Measurements from ENCODE around the gene C12orf50. TPM values are rescaled to one million over a fixed set of nuclear protein-coding genes. Genes with fewer than 3 reads are reported as not detected.

The C12orf50 gene
- total and polyA plus RNA-seq, 2 donors (not counting 1 experiment from before 2014, with no cell fraction given) = 0.07 to 0.10 TPM

- Mint-ChIP-seq H3K4me3 (no peak overlapping the region), H3K4me1 (no peaks in the 10 kb centered on the region), H3K9me3 (ENCODE audit: insufficient read depth) (peaks cover 5% of the 10 kb centered on the region), H3K27ac (no peak overlapping the region), H3K27me3 (peaks cover 41% of the 10 kb centered on the region)
- ATAC-seq (ENCODE audit: low read depth) (no peak), DNase-seq (no peak)
- POLR2A ChIA-PET = no interaction called here
- Histone ChIP-seq H3K9me3 (ENCODE audit: control extremely low read depth in 1 of 3, control insufficient read depth in 2 of 3, insufficient read depth in 1 of 3, low read length in 2 of 3) (peaks cover 0 to 9% (median 8%) of the 10 kb centered on the region in 3 donors), H4K20me1 (ENCODE audit: control insufficient read depth, insufficient read depth, low read length, poor library complexity, severe bottlenecking) (no peaks in the 10 kb centered on the region), H3K4me2 (replicated peaks; ENCODE audit: low read depth, low read length, poor library complexity, severe bottlenecking) (no peak overlapping the region), H3K79me2 (ENCODE audit: control insufficient read depth, insufficient read depth, low read length) (no peaks in the 10 kb centered on the region), H3K4me1 (ENCODE audit: control insufficient read depth in 2 of 2, insufficient read depth in 2 of 2, low read length in 2 of 2) (no peaks in the 10 kb centered on the region), H3K27ac (ENCODE audit: low read length in 2 of 2) (no peak overlapping the region), H3K4me3 (ENCODE audit: control extremely low read depth in 1 of 5, extremely low read depth in 1 of 5, insufficient read depth in 1 of 5, low read depth in 2 of 5, low read length in 4 of 5) (no peak overlapping the region), H3K9ac (ENCODE audit: low read length) (no peak overlapping the region), H3K27me3 (replicated peaks in 1 of 4; ENCODE audit: control extremely low read depth in 1 of 4, control insufficient read depth in 3 of 4, insufficient read depth in 4 of 4, low read length in 3 of 4) (peaks cover 0 to 8% (median 0%) of the 10 kb centered on the region in 4 experiments), H2AFZ (ENCODE audit: insufficient read depth, low read depth, low read length, poor library complexity, severe bottlenecking) (no peak overlapping the region), H3K36me3 (replicated peaks in 1 of 2; ENCODE audit: control extremely low read depth in 1 of 2, control insufficient read depth in 1 of 2, extremely low read depth in 1 of 2, insufficient read depth in 2 of 2, low read length in 1 of 2) (no peaks in the 10 kb centered on the region)
- 67% methylated on average over 1 of the region's 1 CpG for WGBS (ENCODE audit: insufficient coverage)
- intact Hi-C loops (cut with micrococcal nuclease) = no loop called here
- CTCF ChIA-PET = no interaction called here
- no peak for TF ChIP-seq CTCF (IDR thresholded peaks at IDR 0.05)
- TF ChIP-seq EZH2 (IDR thresholded peaks at IDR 0.05; ENCODE audit: borderline replicate concordance, insufficient read depth, low read depth, low read length, poor library complexity, severe bottlenecking) = no peak
These were observed 13.4 kb downstream of the C12orf50 start for GRCh38 chr12:88015825-88016224.

GRCh38 chr12:88011755-88012154 is 17.4 kb downstream of the C12orf50 start:
- Histone ChIP-seq H3K9me3 (ENCODE audit: control extremely low read depth in 1 of 3, control insufficient read depth in 2 of 3, insufficient read depth in 1 of 3, low read length in 2 of 3) (no peaks in the 10 kb centered on the region), H3K79me2 (ENCODE audit: control insufficient read depth, insufficient read depth, low read length) (no peaks in the 10 kb centered on the region), H3K36me3 (replicated peaks in 1 of 2; ENCODE audit: control extremely low read depth in 1 of 2, control insufficient read depth in 1 of 2, extremely low read depth in 1 of 2, insufficient read depth in 2 of 2, low read length in 1 of 2) (no peaks in the 10 kb centered on the region), H3K27ac (ENCODE audit: low read length in 2 of 2) (no peak overlapping the region), H3K27me3 (replicated peaks in 1 of 4; ENCODE audit: control extremely low read depth in 1 of 4, control insufficient read depth in 3 of 4, insufficient read depth in 4 of 4, low read length in 3 of 4) (peaks cover 0 to 5% (median 0%) of the 10 kb centered on the region in 4 experiments), H3K4me3 (ENCODE audit: control extremely low read depth in 1 of 5, extremely low read depth in 1 of 5, insufficient read depth in 1 of 5, low read depth in 2 of 5, low read length in 4 of 5) (no peak overlapping the region), H3K9ac (ENCODE audit: low read length) (no peak overlapping the region), H3K4me1 (ENCODE audit: control insufficient read depth in 2 of 2, insufficient read depth in 2 of 2, low read length in 2 of 2) (no peaks in the 10 kb centered on the region), H3K4me2 (replicated peaks; ENCODE audit: low read depth, low read length, poor library complexity, severe bottlenecking) (no peak overlapping the region), H2AFZ (ENCODE audit: insufficient read depth, low read depth, low read length, poor library complexity, severe bottlenecking) (no peak overlapping the region), H4K20me1 (ENCODE audit: control insufficient read depth, insufficient read depth, low read length, poor library complexity, severe bottlenecking) (no peaks in the 10 kb centered on the region)
- POLR2A ChIA-PET = no interaction called here
- intact Hi-C loops (cut with micrococcal nuclease) = no loop called here
- no peaks in the 10 kb centered on the region for H3K4me1 Mint-ChIP-seq
- DNase-seq (no peak), ATAC-seq (ENCODE audit: low read depth) (no peak)
- no peaks in the 10 kb centered on the region for H3K9me3 Mint-ChIP-seq (ENCODE audit: insufficient read depth)
- H3K27me3 Mint-ChIP-seq = peaks cover 21% of the 10 kb centered on the region
- no peak overlapping the region for H3K4me3 Mint-ChIP-seq
- 86% methylated on average over 2 of the region's 5 CpGs for WGBS (ENCODE audit: insufficient coverage)
- TF ChIP-seq EZH2 (IDR thresholded peaks at IDR 0.05; ENCODE audit: borderline replicate concordance, insufficient read depth, low read depth, low read length, poor library complexity, severe bottlenecking) (no peak), CTCF (IDR thresholded peaks at IDR 0.05) (no peak)
- H3K27ac Mint-ChIP-seq = no peak overlapping the region
- CTCF ChIA-PET = no interaction called here

Measured in B cell (primary cell).